Adrenal gland (tissue), 12 donors: Measurements from ENCODE around the gene APLP2. TPM values are rescaled to one million over a fixed set of nuclear protein-coding genes. Genes with fewer than 3 reads are reported as not detected.
A peak's percentile ranks its signal among the peaks of the same experiment; 100 is the strongest.

ENCODE experiments used
- DNase-seq, 7 donors: peaks; one replicate each; pipeline ENCODE4 v3.0.0-alpha.2; 2019 to 2020
- H3K27ac ChIP-seq, 5 donors: fragments of 200-600 bp; sonication (generic) in 4 of 5; 1 replicate in 3 of 5; 2 replicates in 2 of 5; pipeline versions ENCODE4 v1.5.1 to v1.8.0; 2016 to 2020; ENCODE audit warnings: mild to moderate bottlenecking in 1 of 5
- H3K27me3 ChIP-seq: fragments of 200-600 bp; 2 replicates; pipeline ENCODE4 v1.8.0; 2021
- H3K36me3 ChIP-seq, 2 donors: fragments of 200-600 bp; replicated peaks in 1 of 2; 1 replicate in 1 of 2; 2 replicates in 1 of 2; pipeline versions ENCODE4 v1.5.1 to v1.8.0; 2018 to 2022
- H3K4me1 ChIP-seq, 2 donors: fragments of 200-600 bp; replicated peaks in 1 of 2; 1 replicate in 1 of 2; 2 replicates in 1 of 2; pipeline versions ENCODE4 v1.5.1 to v1.8.0; 2018 to 2021
- H3K4me3 ChIP-seq, 4 donors: fragments of 200-600 bp; sonication (generic) in 3 of 4; one replicate each; pipeline ENCODE4 v1.5.1; 2016 to 2018
- H3K9me3 ChIP-seq, 3 donors: fragments of 200-600 bp; sonication (generic) in 1 of 3; replicated peaks in 1 of 3; 1 replicate in 2 of 3; 2 replicates in 1 of 3; pipeline versions ENCODE4 v1.5.1 to v1.8.0; 2016 to 2021
- POLR2A ChIP-seq, 2 donors: fragments of 450-650 bp; IDR thresholded peaks; one replicate each; pipeline ENCODE4 v1.6.1; 2017; ENCODE audit warnings: antibody characterized with exemption in 2 of 2, mild to moderate bottlenecking in 2 of 2, moderate library complexity in 1 of 2
- WGBS, 4 donors: extraction: QIAGEN DNeasy Blood & Tissue Kit in 2 of 4; methylation state at CpG; one replicate each; pipeline versions ENCODE4 v1.1.5 to v1.1.7; 2013 to 2017; 5-methylcytosine and 5-hydroxymethylcytosine counted together
- intact Hi-C, 2 donors: fragments of 100-400 bp; cut with DNase I; formaldehyde crosslinking; loops; one replicate each; pipeline versions ENCODE4 v1.14.1 to v1.15.0; 2022 to 2023
- polyA plus RNA-seq, 3 donors: library from polyadenylated mRNA; stranded (reverse); fragments of 200-250 nt in 2 of 3; fragments of 350-450 nt in 1 of 3; fragmentation: Illumina TruSeq in 1 of 3; extraction: RNeasy Lipid Tissue Mini Kit (QIAGEN cat#74804) in 1 of 3; gene quantifications; one replicate each; pipeline ENCODE4 v1.2.3, GENCODE V29; 2013 to 2014
- total RNA-seq, 9 donors: library from RNA; depleted of rRNA in 4 of 9; stranded (reverse); fragments of >200 nt in 4 of 9; fragments of 120-200 nt in 1 of 9; fragmentation: NEBNext Ultra II Directional in 1 of 9; extraction: Animal tissue kit (Norgen Biotek cat#: 25700) in 1 of 9; gene quantifications; one replicate each; pipeline versions ENCODE4 v1.1.0 to v1.2.4, GENCODE V29; 2013 to 2023
- TF ChIP-seq, protein P1 (sequence below), 6 experiments: fragments of 450-650 bp in 4 of 6; fragments of 200-600 bp in 2 of 6; sonication (generic) in 1 of 6; IDR thresholded peaks; 1 replicate in 5 of 6; 2 replicates in 1 of 6; pipeline versions ENCODE4 v1.5.1 to v1.8.0; 2016 to 2021; ENCODE audit warnings: antibody characterized with exemption in 6 of 6, mild to moderate bottlenecking in 2 of 6, moderate library complexity in 1 of 6
- donor health status: healthy with polysubstance abuse.
- donor health status: Bipolar disorder and iron deficiency.
- donor health status: DM: yes; HTN: yes; CAD: no.
- donor health status: DM: no; HTN: no; CAD: no.
- donor health status: DM: no; HTN: no; CAD: no.
- donor health status: DM: yes; HTN: yes; CAD: no.

The APLP2 gene
- total and polyA plus RNA-seq, 12 donors: 85.0 to 374 (median 273) TPM

DNA sequence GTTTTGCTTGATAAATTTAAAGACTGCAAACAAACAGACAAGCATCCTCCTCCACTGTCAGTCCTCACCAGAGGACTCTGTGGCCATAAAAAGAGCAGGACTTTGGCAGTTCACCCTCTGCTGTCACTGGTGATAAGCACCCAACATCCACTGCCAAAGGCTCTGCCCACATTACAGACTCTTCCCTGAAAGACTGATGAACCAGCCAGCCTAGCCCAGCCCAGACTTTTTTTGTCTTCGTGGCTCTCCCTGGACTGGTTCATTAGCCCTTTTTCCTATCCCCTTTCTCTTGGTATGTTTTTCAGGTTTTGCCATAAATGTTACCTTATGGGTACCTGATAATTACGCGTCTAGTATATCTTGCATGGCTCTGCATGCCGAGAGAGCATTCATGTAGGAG is 104.9 kb downstream of the APLP2 start:
- Histone ChIP-seq H3K27ac (no peak overlapping the region), H3K9me3 (no peaks in the 10 kb centered on the region), H3K27me3 (no peaks in the 10 kb centered on the region), H3K4me3 (no peak overlapping the region), H3K36me3 (no peaks in the 10 kb centered on the region), H3K4me1 (peaks cover 0 to 3% of the 10 kb centered on the region in 2 donors)
- intact Hi-C loops: no loop called here
- DNase-seq: no peak
- WGBS, 4 donors: 91 to 95% (median 94%) methylated on average over 4 of the region's 4 CpGs
- TF ChIP-seq, protein P1, sequence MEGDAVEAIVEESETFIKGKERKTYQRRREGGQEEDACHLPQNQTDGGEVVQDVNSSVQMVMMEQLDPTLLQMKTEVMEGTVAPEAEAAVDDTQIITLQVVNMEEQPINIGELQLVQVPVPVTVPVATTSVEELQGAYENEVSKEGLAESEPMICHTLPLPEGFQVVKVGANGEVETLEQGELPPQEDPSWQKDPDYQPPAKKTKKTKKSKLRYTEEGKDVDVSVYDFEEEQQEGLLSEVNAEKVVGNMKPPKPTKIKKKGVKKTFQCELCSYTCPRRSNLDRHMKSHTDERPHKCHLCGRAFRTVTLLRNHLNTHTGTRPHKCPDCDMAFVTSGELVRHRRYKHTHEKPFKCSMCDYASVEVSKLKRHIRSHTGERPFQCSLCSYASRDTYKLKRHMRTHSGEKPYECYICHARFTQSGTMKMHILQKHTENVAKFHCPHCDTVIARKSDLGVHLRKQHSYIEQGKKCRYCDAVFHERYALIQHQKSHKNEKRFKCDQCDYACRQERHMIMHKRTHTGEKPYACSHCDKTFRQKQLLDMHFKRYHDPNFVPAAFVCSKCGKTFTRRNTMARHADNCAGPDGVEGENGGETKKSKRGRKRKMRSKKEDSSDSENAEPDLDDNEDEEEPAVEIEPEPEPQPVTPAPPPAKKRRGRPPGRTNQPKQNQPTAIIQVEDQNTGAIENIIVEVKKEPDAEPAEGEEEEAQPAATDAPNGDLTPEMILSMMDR (IDR thresholded peaks at IDR 0.05): no peak

DNA sequence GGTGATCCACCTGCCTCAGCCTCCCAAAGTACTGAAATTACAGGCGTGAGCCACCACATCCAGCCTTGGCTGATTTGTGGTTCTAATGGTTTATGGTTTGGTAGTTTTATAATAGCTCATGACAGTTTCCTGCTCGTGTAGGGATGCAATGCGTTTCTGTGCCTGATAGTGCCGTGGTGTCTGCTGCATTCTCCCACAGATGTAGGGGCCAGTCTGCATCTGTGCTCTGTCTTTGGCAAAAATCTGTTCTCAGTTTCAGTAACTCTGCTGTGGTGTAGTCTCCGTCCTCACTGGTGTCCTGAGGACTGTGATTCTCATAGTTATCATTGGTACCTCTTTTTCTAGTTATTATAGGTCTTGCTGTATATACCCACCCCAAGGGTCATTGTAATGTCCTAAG is 106.2 kb downstream of the APLP2 start:
- WGBS, 4 donors: 83 to 90% (median 83%) methylated on average over 5 of the region's 5 CpGs
- TF ChIP-seq, protein P1 (IDR thresholded peaks at IDR 0.05): no peak
- no peak for TF ChIP-seq POLR2A (IDR thresholded peaks at IDR 0.05)
- intact Hi-C loops: no loop called here
- Histone ChIP-seq H3K4me1 (peaks cover 11 to 15% of the 10 kb centered on the region in 2 donors), H3K9me3 (no peaks in the 10 kb centered on the region), H3K36me3 (no peaks in the 10 kb centered on the region), H3K4me3 (no peak overlapping the region), H3K27ac (no peak overlapping the region), H3K27me3 (no peaks in the 10 kb centered on the region)
- no peak for DNase-seq

DNA sequence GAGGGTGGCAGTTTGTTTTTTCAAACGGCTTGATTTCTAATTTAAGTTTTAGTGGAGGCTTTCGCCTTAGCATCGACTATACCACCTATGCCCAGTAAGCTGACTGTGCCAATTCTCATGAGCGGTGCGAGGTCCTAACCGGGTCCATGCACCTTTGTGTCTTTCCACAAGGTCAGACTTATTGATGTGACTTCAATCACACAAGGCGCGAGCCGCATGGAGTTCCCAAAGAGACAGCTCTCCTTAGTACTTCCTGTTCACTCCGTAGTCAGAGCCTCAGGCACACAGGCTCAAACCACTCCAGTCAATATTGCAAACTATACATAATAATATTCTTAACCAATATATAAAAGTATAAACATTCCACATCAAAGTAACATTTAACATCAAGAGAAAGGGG is 108.1 kb downstream of the APLP2 start:
- Histone ChIP-seq H3K27me3 (no peaks in the 10 kb centered on the region), H3K27ac (no peak overlapping the region), H3K36me3 (no peaks in the 10 kb centered on the region), H3K9me3 (no peaks in the 10 kb centered on the region), H3K4me3 (no peak overlapping the region), H3K4me1 (peaks cover 27 to 28% of the 10 kb centered on the region in 2 donors)
- WGBS, 4 donors: 89 to 92% (median 90%) methylated on average over 10 of the region's 10 CpGs
- TF ChIP-seq POLR2A (IDR thresholded peaks at IDR 0.05): no peak
- TF ChIP-seq, protein P1 (IDR thresholded peaks at IDR 0.05): no peak
- DNase-seq: no peak
- intact Hi-C loops: no loop called here

DNA sequence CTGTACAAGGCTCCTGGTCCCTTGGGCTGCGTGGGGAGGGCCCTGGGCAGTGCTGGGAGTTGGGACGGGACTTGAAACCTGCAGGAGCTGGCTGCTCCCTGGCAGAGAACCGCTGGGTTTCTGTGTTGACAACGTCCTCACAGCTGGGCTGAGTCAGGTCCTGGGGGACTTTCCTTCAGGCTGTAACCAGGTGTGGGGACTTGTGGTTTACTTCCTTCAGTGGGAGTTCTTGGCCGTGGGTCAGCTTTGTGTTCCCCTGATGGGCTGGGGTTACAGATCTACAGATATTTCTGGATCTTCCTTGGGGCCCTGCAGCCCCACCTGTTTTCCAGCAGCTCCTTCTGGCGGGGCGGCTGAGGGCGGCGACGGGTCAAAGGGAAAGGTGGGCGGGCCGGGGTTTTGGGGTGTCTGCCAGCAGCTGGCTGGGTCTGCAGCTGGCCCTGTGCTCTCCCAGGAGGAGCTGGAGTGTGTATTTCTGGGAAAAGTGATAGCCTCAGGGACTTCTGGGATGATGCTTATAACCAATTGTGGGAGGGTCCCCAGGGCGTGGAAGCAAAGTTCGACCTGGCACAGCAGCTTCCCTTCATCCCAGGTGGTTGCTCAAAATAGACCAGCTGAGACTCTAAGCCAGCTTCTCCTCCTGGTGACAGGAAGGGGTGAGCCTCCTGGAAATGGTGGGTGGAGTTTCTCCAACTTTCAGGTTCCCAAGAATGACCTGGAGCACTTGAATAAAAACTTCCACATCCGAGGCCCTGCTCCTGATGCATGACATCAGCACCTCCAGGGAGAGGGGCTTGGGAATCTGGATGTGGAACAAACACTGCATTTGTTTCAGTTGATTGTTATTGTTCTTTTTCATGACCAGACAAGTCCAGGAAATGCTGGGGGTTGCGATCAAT is 109.0 kb downstream of the APLP2 start:
- H3K4me3 ChIP-seq: no peak overlapping the region
- peak overlapping the region in 1 of 5 donors; percentile 6 for H3K27ac ChIP-seq
- H3K27me3 ChIP-seq: no peaks in the 10 kb centered on the region
- DNase-seq: no peak
- 76 to 87% (median 80%) methylated on average over 13 to 16 of the region's 16 CpGs for WGBS, 4 donors
- no peaks in the 10 kb centered on the region for H3K36me3 ChIP-seq
- H3K9me3 ChIP-seq: no peaks in the 10 kb centered on the region
- TF ChIP-seq, protein P1 (IDR thresholded peaks at IDR 0.05): no peak
- no peak for TF ChIP-seq POLR2A (IDR thresholded peaks at IDR 0.05)
- peaks cover 27 to 28% of the 10 kb centered on the region in 2 donors for H3K4me1 ChIP-seq
- intact Hi-C loops: no loop called here
